Neural progenitor cell (in vitro differentiated cells): ENCODE data around the gene LOXHD1. TPM values are rescaled to one million over a fixed set of nuclear protein-coding genes. Genes with fewer than 3 reads are reported as not detected.

Source experiments
- DNase-seq: peaks from one replicate; pipeline ENCODE4 v3.0.0-alpha.2; 2016; ENCODE audit warnings: low spot score
- H2AFZ ChIP-seq: fragments of 200-600 bp; sonication (generic); replicated peaks from 2 replicates; pipeline ENCODE4 v1.6.1; 2016; ENCODE audit warnings: antibody characterized with exemption
- H3F3A ChIP-seq: fragments of 200-600 bp; sonication (generic); 2 replicates; pipeline ENCODE4 v1.6.1; 2016; ENCODE audit warnings: antibody characterized with exemption, low read depth
- H3K27ac ChIP-seq: fragments of 200-600 bp; sonication (generic); 2 replicates; pipeline ENCODE4 v1.5.1; 2016; ENCODE audit warnings: mild to moderate bottlenecking
- H3K27me3 ChIP-seq: fragments of 200-600 bp; sonication (generic); 2 replicates; pipeline ENCODE4 v1.6.1; 2016; ENCODE audit warnings: mild to moderate bottlenecking, moderate library complexity
- H3K36me3 ChIP-seq: fragments of 200-600 bp; sonication (generic); 2 replicates; pipeline ENCODE4 v1.5.1; 2016
- H3K4me1 ChIP-seq: fragments of 200-600 bp; sonication (generic); 2 replicates; pipeline ENCODE4 v1.6.1; 2016; ENCODE audit warnings: mixed run types
- H3K4me2 ChIP-seq: fragments of 200-600 bp; sonication (generic); 2 replicates; pipeline ENCODE4 v1.6.1; 2016
- H3K4me3 ChIP-seq: fragments of 200-600 bp; sonication (generic); 2 replicates; pipeline ENCODE4 v1.5.1; 2016
- H3K79me2 ChIP-seq: fragments of 200-600 bp; sonication (generic); 2 replicates; pipeline ENCODE4 v1.6.1; 2016; ENCODE audit warnings: low read depth
- H3K9ac ChIP-seq: fragments of 200-600 bp; sonication (generic); 2 replicates; pipeline ENCODE4 v1.6.1; 2016
- H3K9me3 ChIP-seq: fragments of 200-600 bp; sonication (generic); 2 replicates; pipeline ENCODE4 v1.5.1; 2016; ENCODE audit warnings: low read depth
- H4K20me1 ChIP-seq: fragments of 200-600 bp; sonication (generic); 2 replicates; pipeline ENCODE4 v1.6.1; 2016; ENCODE audit warnings: low read depth
- H3K27ac Mint-ChIP-seq: 3 replicates; pipeline ENCODE4 v1.8.0; 2021; ENCODE audit warnings: mixed read lengths
- H3K27me3 Mint-ChIP-seq: 2 replicates; pipeline ENCODE4 v1.8.0; 2022; ENCODE audit warnings: low read depth, mild to moderate bottlenecking, inconsistent platforms, moderate library complexity, mixed read lengths; ENCODE audit not compliant: insufficient read depth
- H3K36me3 Mint-ChIP-seq: 3 replicates; pipeline ENCODE4 v1.8.0; 2021; ENCODE audit warnings: mixed read lengths
- H3K4me1 Mint-ChIP-seq: 3 replicates; pipeline ENCODE4 v1.8.0; 2021; ENCODE audit warnings: mixed read lengths
- H3K4me3 Mint-ChIP-seq: 3 replicates; pipeline ENCODE4 v1.8.0; 2021; ENCODE audit warnings: mild to moderate bottlenecking, moderate library complexity, mixed read lengths
- H3K9me3 Mint-ChIP-seq: 3 replicates; pipeline ENCODE4 v1.8.0; 2020; ENCODE audit warnings: mixed read lengths
- CTCF ChIP-seq: fragments of 200-600 bp; sonication (generic); IDR thresholded peaks from 2 replicates; pipeline ENCODE4 v1.5.1; 2017; ENCODE audit warnings: antibody characterized with exemption, mild to moderate bottlenecking
- EZH2 ChIP-seq: fragments of 200-600 bp; sonication (generic); IDR thresholded peaks from 2 replicates; pipeline ENCODE4 v1.6.1; 2017; ENCODE audit warnings: antibody characterized with exemption, mild to moderate bottlenecking, moderate library complexity
- EZH2phosphoT487 ChIP-seq: fragments of 200-600 bp; sonication (generic); IDR thresholded peaks from 2 replicates; pipeline ENCODE4 v1.6.1; 2017; ENCODE audit warnings: antibody characterized with exemption
- total RNA-seq: library from RNA; depleted of rRNA; stranded (reverse); fragments of >200 nt; gene quantifications from 2 replicates; pipeline ENCODE4 v1.2.3, GENCODE V29; 2015; ENCODE audit warnings: low replicate concordance

The LOXHD1 gene
- total RNA-seq, 1 donor from 2014 or later, result not detected

GRCh38 chr18:46445522-46446313, 211.3 kb downstream of the LOXHD1 start:
- Mint-ChIP-seq H3K27ac (no peak overlapping the region), H3K9me3 (peaks cover 6% of the 10 kb centered on the region), H3K36me3 (peaks cover 41% of the 10 kb centered on the region), H3K4me3 (no peak overlapping the region), H3K4me1 (peaks cover 13% of the 10 kb centered on the region), H3K27me3 (peaks cover 2% of the 10 kb centered on the region)
- no peak overlapping the region for H3K4me2 ChIP-seq
- no peaks in the 10 kb centered on the region for H3K4me1 ChIP-seq
- H3F3A ChIP-seq, result no peaks in the 10 kb centered on the region
- peaks cover 9% of the 10 kb centered on the region for H3K36me3 ChIP-seq
- H3K9me3 ChIP-seq, result peaks cover 2% of the 10 kb centered on the region
- no peaks in the 10 kb centered on the region for H3K27me3 ChIP-seq
- DNase-seq, result no peak
- peaks cover 4% of the 10 kb centered on the region for H4K20me1 ChIP-seq
- no peak overlapping the region for H2AFZ ChIP-seq
- no peak overlapping the region for H3K27ac ChIP-seq
- no peaks in the 10 kb centered on the region for H3K79me2 ChIP-seq
- H3K4me3 ChIP-seq, result no peak overlapping the region
- no peak overlapping the region for H3K9ac ChIP-seq
- no peak for TF ChIP-seq EZH2
- no peak for TF ChIP-seq EZH2phosphoT487

GRCh38 chr18:46439037-46439436, 218.0 kb downstream of the LOXHD1 start:
- H3K27ac ChIP-seq, result no peak overlapping the region
- H4K20me1 ChIP-seq, result peaks cover 5% of the 10 kb centered on the region
- H3K9ac ChIP-seq, result no peak overlapping the region
- H2AFZ ChIP-seq, result no peak overlapping the region
- no peak for DNase-seq
- no peaks in the 10 kb centered on the region for H3K4me1 Mint-ChIP-seq
- no peak overlapping the region for H3K4me3 ChIP-seq
- H3K4me2 ChIP-seq, result no peak overlapping the region
- H3K4me3 Mint-ChIP-seq, result no peak overlapping the region
- H3K79me2 ChIP-seq, result no peaks in the 10 kb centered on the region
- H3F3A ChIP-seq, result no peaks in the 10 kb centered on the region
- peaks cover 8% of the 10 kb centered on the region for H3K27me3 Mint-ChIP-seq
- no peak overlapping the region for H3K27ac Mint-ChIP-seq
- no peak for TF ChIP-seq CTCF
- TF ChIP-seq EZH2, result no peak
- no peak for TF ChIP-seq EZH2phosphoT487
- peaks cover 5% of the 10 kb centered on the region for H3K4me1 ChIP-seq
- peaks cover 20% of the 10 kb centered on the region for H3K36me3 Mint-ChIP-seq
- no peaks in the 10 kb centered on the region for H3K9me3 ChIP-seq
- no peaks in the 10 kb centered on the region for H3K9me3 Mint-ChIP-seq
- H3K27me3 ChIP-seq, result no peaks in the 10 kb centered on the region
- no peaks in the 10 kb centered on the region for H3K36me3 ChIP-seq

- Mint-ChIP-seq H3K9me3 (no peaks in the 10 kb centered on the region), H3K27me3 (peaks cover 8% of the 10 kb centered on the region), H3K4me1 (no peaks in the 10 kb centered on the region), H3K27ac (no peak overlapping the region), H3K36me3 (peaks cover 13% of the 10 kb centered on the region), H3K4me3 (no peak overlapping the region)
- Histone ChIP-seq H3K9ac (no peak overlapping the region), H3K4me1 (peaks cover 9% of the 10 kb centered on the region), H3F3A (peaks cover 4% of the 10 kb centered on the region), H3K36me3 (no peaks in the 10 kb centered on the region), H3K27me3 (no peaks in the 10 kb centered on the region), H3K4me2 (no peak overlapping the region), H4K20me1 (peaks cover 9% of the 10 kb centered on the region), H3K79me2 (no peaks in the 10 kb centered on the region), H3K27ac (no peak overlapping the region), H3K9me3 (no peaks in the 10 kb centered on the region), H2AFZ (no peak overlapping the region), H3K4me3 (no peak overlapping the region)
- no peak for DNase-seq
- TF ChIP-seq EZH2, result no peak
- no peak for TF ChIP-seq EZH2phosphoT487
- TF ChIP-seq CTCF, result no peak
Observed at GRCh38 chr18:46437061-46437460, 220.0 kb downstream of the LOXHD1 start.

GRCh38 chr18:46436621-46437020, 220.4 kb downstream of the LOXHD1 start:
- H3K4me1 ChIP-seq, result peaks cover 13% of the 10 kb centered on the region
- H3K4me2 ChIP-seq, result no peak overlapping the region
- no peaks in the 10 kb centered on the region for H3K27me3 ChIP-seq
- no peak overlapping the region for H3K4me3 ChIP-seq
- H3K9me3 Mint-ChIP-seq, result no peaks in the 10 kb centered on the region
- peaks cover 8% of the 10 kb centered on the region for H3F3A ChIP-seq
- H3K27ac ChIP-seq, result no peak overlapping the region
- H2AFZ ChIP-seq, result no peak overlapping the region
- no peak overlapping the region for H3K4me3 Mint-ChIP-seq
- H3K27me3 Mint-ChIP-seq, result peaks cover 8% of the 10 kb centered on the region
- no peaks in the 10 kb centered on the region for H3K9me3 ChIP-seq
- no peaks in the 10 kb centered on the region for H3K36me3 ChIP-seq
- H3K9ac ChIP-seq, result no peak overlapping the region
- TF ChIP-seq EZH2phosphoT487, result no peak
- no peak for TF ChIP-seq EZH2
- TF ChIP-seq CTCF, result no peak
- peaks cover 4% of the 10 kb centered on the region for H3K4me1 Mint-ChIP-seq
- no peaks in the 10 kb centered on the region for H3K79me2 ChIP-seq
- peaks cover 13% of the 10 kb centered on the region for H4K20me1 ChIP-seq
- no peak for DNase-seq
- H3K36me3 Mint-ChIP-seq, result peaks cover 13% of the 10 kb centered on the region
- H3K27ac Mint-ChIP-seq, result no peak overlapping the region
